ENCODE measurements around the gene FBN2. TPM values are rescaled to one million over a fixed set of nuclear protein-coding genes. Genes with fewer than 3 reads are reported as not detected.

The FBN2 gene
- polyA plus RNA-seq, 1 donor from 2014 or later = 1.6 TPM

GRCh38 chr5:128380337-128380736 lies 157.7 kb downstream of the FBN2 start:
- no peaks in the 10 kb centered on the region for H3K36me3 ChIP-seq (ENCODE audit: insufficient read depth, low read length)
- no peak overlapping the region for H2AFZ ChIP-seq (ENCODE audit: low read depth, low read length)
- no peaks in the 10 kb centered on the region for H3K9me3 ChIP-seq (ENCODE audit: low read length)
- H3K4me3 ChIP-seq (ENCODE audit: low read length) = no peak overlapping the region
- no peaks in the 10 kb centered on the region for H3F3A ChIP-seq (ENCODE audit: insufficient read depth, low read length, poor library complexity, severe bottlenecking)
- H3K27me3 ChIP-seq (ENCODE audit: insufficient read depth, low read depth, low read length) = no peaks in the 10 kb centered on the region
- H3K79me2 ChIP-seq (replicated peaks; ENCODE audit: insufficient read depth, low read length) = no peaks in the 10 kb centered on the region
- no peak overlapping the region for H3K4me2 ChIP-seq (ENCODE audit: low read length)
- no peaks in the 10 kb centered on the region for H4K20me1 ChIP-seq (ENCODE audit: insufficient read depth)
- no peak for TF ChIP-seq SMC3 (conservative IDR thresholded peaks at IDR 0.05; ENCODE audit: poor library complexity)
- TF ChIP-seq EZH2 (IDR thresholded peaks at IDR 0.05; ENCODE audit: borderline replicate concordance, insufficient read depth, low read length, poor library complexity, severe bottlenecking) = no peak
- no peak for TF ChIP-seq REST (IDR thresholded peaks at IDR 0.05; ENCODE audit: borderline replicate concordance)
- TF ChIP-seq TAF1 (IDR thresholded peaks at IDR 0.05; ENCODE audit: low read depth) = no peak
- TF ChIP-seq CTCF (IDR thresholded peaks at IDR 0.05; ENCODE audit: poor library complexity, severe bottlenecking) = no peak
- no peak for TF ChIP-seq POLR2AphosphoS5 (IDR thresholded peaks at IDR 0.05)
- TF ChIP-seq MXI1 (conservative IDR thresholded peaks at IDR 0.05; ENCODE audit: poor library complexity, severe bottlenecking) = no peak
- TF ChIP-seq EP300 (conservative IDR thresholded peaks at IDR 0.05; ENCODE audit: poor library complexity, severe bottlenecking) = no peak
- no peak for TF ChIP-seq RAD21 (conservative IDR thresholded peaks at IDR 0.05)
- no peak overlapping the region for H3K9ac ChIP-seq (ENCODE audit: low read length)
- no peaks in the 10 kb centered on the region for H3K9me2 ChIP-seq (ENCODE audit: insufficient read depth, low read length)
- H3K27ac ChIP-seq (ENCODE audit: low read length) = no peak overlapping the region

- no peak overlapping the region for H3K4me3 ChIP-seq (ENCODE audit: low read length)
- H3K4me2 ChIP-seq (ENCODE audit: low read length) = no peak overlapping the region
- no peaks in the 10 kb centered on the region for H3K27me3 ChIP-seq (ENCODE audit: insufficient read depth, low read depth, low read length)
- no peaks in the 10 kb centered on the region for H4K20me1 ChIP-seq (ENCODE audit: insufficient read depth)
- TF ChIP-seq CTCF (IDR thresholded peaks at IDR 0.05; ENCODE audit: poor library complexity, severe bottlenecking) = no peak
- no peak for TF ChIP-seq TAF1 (IDR thresholded peaks at IDR 0.05; ENCODE audit: low read depth)
- TF ChIP-seq RAD21 (conservative IDR thresholded peaks at IDR 0.05) = no peak
- H2AFZ ChIP-seq (ENCODE audit: low read depth, low read length) = no peak overlapping the region
- H3K9me2 ChIP-seq (ENCODE audit: insufficient read depth, low read length) = no peaks in the 10 kb centered on the region
- no peaks in the 10 kb centered on the region for H3K79me2 ChIP-seq (replicated peaks; ENCODE audit: insufficient read depth, low read length)
- no peaks in the 10 kb centered on the region for H3K9me3 ChIP-seq (ENCODE audit: low read length)
- no peaks in the 10 kb centered on the region for H3F3A ChIP-seq (ENCODE audit: insufficient read depth, low read length, poor library complexity, severe bottlenecking)
- no peak overlapping the region for H3K9ac ChIP-seq (ENCODE audit: low read length)
- no peaks in the 10 kb centered on the region for H3K36me3 ChIP-seq (ENCODE audit: insufficient read depth, low read length)
- no peak overlapping the region for H3K27ac ChIP-seq (ENCODE audit: low read length)
Measured at GRCh38 chr5:128378632-128379031, 159.4 kb downstream of the FBN2 start.
